HCT116 (cell line): ENCODE measurements around the gene AMER3. TPM values are rescaled to one million over a fixed set of nuclear protein-coding genes. Genes with fewer than 3 reads are reported as not detected.
"Not testable (repeated sequence)": the region's sequence is repeated elsewhere in the genome, so short reads cannot be mapped to it uniquely, and the experiment has no call there.

Experiments used
- ATAC-seq: fragments of 200-7000 bp; cut with Tn5 transposase; 2 replicates; pipeline ENCODE4 v1.9.1; 2020; ENCODE audit warnings: mild to moderate bottlenecking, moderate library complexity
- Bru-seq: library from RNA; stranded (reverse); fragments of 400-500 nt; gene quantifications from one replicate; lab custom pipeline; 2021; lab: Mats Ljungman, UMichigan
- BruChase-seq, 2 experiments: library from RNA; stranded (reverse); fragments of 400-500 nt; gene quantifications; one replicate each; lab custom pipeline; 2021; lab: Mats Ljungman, UMichigan
- BruUV-seq: library from RNA; stranded (reverse); fragments of 400-500 nt; replicated peaks from 2 replicates; lab custom pipeline; 2021; lab: Mats Ljungman, UMichigan
- CTCF ChIA-PET: fragments of 300-600 bp; sonication (Branson Sonifier 250); formaldehyde crosslinking; loops from one replicate; lab custom pipeline; 2021; ENCODE audit warnings: antibody characterized with exemption; lab: Charles Lee
- POLR2A ChIA-PET: fragments of 300-600, 350-600 bp; sonication (Branson Sonifier 250); formaldehyde crosslinking; loops from one replicate; lab custom pipeline; 2021; ENCODE audit warnings: antibody characterized with exemption; lab: Charles Lee
- RAD21 ChIA-PET, 2 experiments: fragments of 300-600 bp; sonication (Branson Sonifier 250); formaldehyde crosslinking; loops; one replicate each; lab custom pipeline; 2023; ENCODE audit warnings: low total read pairs in 2 of 2; ENCODE audit not compliant: uncharacterized antibody in 2 of 2, unreplicated experiment in 2 of 2, low non-redundant PET in 1 of 2; lab: Charles Lee
- DNase-seq: peaks from one replicate; pipeline ENCODE4 v3.0.0-alpha.2; 2010; ENCODE audit warnings: low read depth, low spot score
- H2AFZ ChIP-seq: fragments of 200-600 bp; shearing (Covaris generic), sonication (generic); 2 replicates; pipeline ENCODE4 v1.6.1; 2017; ENCODE audit warnings: low read depth, mixed run types, mixed read lengths, antibody characterized with exemption, low read length; ENCODE audit not compliant: poor library complexity, severe bottlenecking
- H3K27ac ChIP-seq: 2 replicates; pipeline ENCODE4 v1.5.1; 2012; ENCODE audit warnings: low read depth, low read length
- H3K27me3 ChIP-seq: fragments of 200-600 bp; sonication (generic); 2 replicates; pipeline ENCODE4 v1.6.1; 2016; ENCODE audit warnings: mixed run types, low read length, mixed read lengths; ENCODE audit not compliant: insufficient read depth
- H3K36me3 ChIP-seq, 2 experiments: fragments of 200-500 bp in 1 of 2; fragments of 200-600 bp in 1 of 2; sonication (Bioruptor generic) in 1 of 2; sonication (generic) in 1 of 2; 2 replicates each; pipeline versions ENCODE4 v1.5.1 to v1.6.1; 2014 to 2016; ENCODE audit warnings: low read length in 2 of 2, inconsistent platforms in 1 of 2, mixed read lengths in 1 of 2, mixed run types in 1 of 2; ENCODE audit not compliant: insufficient read depth in 2 of 2, control insufficient read depth in 1 of 2
- H3K4me1 ChIP-seq, 2 experiments: fragments of 200-600 bp in 1 of 2; sonication (generic) in 1 of 2; 2 replicates each; pipeline versions ENCODE4 v1.5.1 to v1.6.1; 2012 to 2017; ENCODE audit warnings: low read length in 2 of 2, inconsistent platforms in 1 of 2, mild to moderate bottlenecking in 1 of 2, mixed read lengths in 1 of 2, mixed run types in 1 of 2, moderate library complexity in 1 of 2; ENCODE audit not compliant: insufficient read depth in 2 of 2, control insufficient read depth in 1 of 2
- H3K4me2 ChIP-seq: fragments of 200-600 bp; sonication (generic); 2 replicates; pipeline ENCODE4 v1.6.1; 2017; ENCODE audit warnings: mixed run types, low read length, mixed read lengths
- H3K4me3 ChIP-seq, 2 experiments: fragments of 200-600 bp in 1 of 2; sonication (generic) in 1 of 2; replicated peaks in 1 of 2; 2 replicates each; pipeline ENCODE4 v1.5.1; 2011 to 2016; ENCODE audit warnings: low read length in 2 of 2, control low read depth in 1 of 2, low read depth in 1 of 2, mild to moderate bottlenecking in 1 of 2, mixed read lengths in 1 of 2, mixed run types in 1 of 2
- H3K79me2 ChIP-seq: fragments of 200-600 bp; sonication (generic); 2 replicates; pipeline ENCODE4 v1.6.1; 2017; ENCODE audit warnings: mild to moderate bottlenecking, mixed run types, low read length, moderate library complexity, mixed read lengths; ENCODE audit not compliant: insufficient read depth
- H3K9ac ChIP-seq: fragments of 200-600 bp; sonication (generic); 2 replicates; pipeline ENCODE4 v1.6.1; 2016; ENCODE audit warnings: low read length, mixed read lengths
- H3K9me2 ChIP-seq: fragments of 200-600 bp; sonication (generic), shearing (Covaris generic); 2 replicates; pipeline ENCODE4 v1.6.1; 2017; ENCODE audit warnings: mixed run types, mild to moderate bottlenecking, moderate library complexity; ENCODE audit not compliant: insufficient read depth
- H3K9me3 ChIP-seq, 2 experiments: fragments of 200-500 bp in 1 of 2; fragments of 200-600 bp in 1 of 2; sonication (Bioruptor generic) in 1 of 2; sonication (generic) in 1 of 2; 2 replicates each; pipeline ENCODE4 v1.6.1; 2014 to 2017; ENCODE audit warnings: low read length in 2 of 2, mixed read lengths in 2 of 2, inconsistent platforms in 1 of 2, low read depth in 1 of 2, mild to moderate bottlenecking in 1 of 2, mixed run types in 1 of 2, moderate library complexity in 1 of 2; ENCODE audit not compliant: control insufficient read depth in 1 of 2, insufficient read depth in 1 of 2
- H4K20me1 ChIP-seq: fragments of 200-600 bp; sonication (generic), shearing (Covaris generic); 2 replicates; pipeline ENCODE4 v1.6.1; 2017; ENCODE audit warnings: mixed run types, mild to moderate bottlenecking, moderate library complexity; ENCODE audit not compliant: insufficient read depth
- ATF3 ChIP-seq: IDR thresholded peaks from 2 replicates; pipeline ENCODE4 v1.6.1; 2012
- CBX3 ChIP-seq: IDR thresholded peaks from 2 replicates; pipeline ENCODE4 v1.6.1; 2012; ENCODE audit warnings: low read depth
- EGR1 ChIP-seq: IDR thresholded peaks from 2 replicates; pipeline ENCODE4 v1.6.1; 2012; ENCODE audit warnings: low read depth
- FOSL1 ChIP-seq: IDR thresholded peaks from 2 replicates; pipeline ENCODE4 v1.6.1; 2012; ENCODE audit warnings: low read depth
- POLR2AphosphoS5 ChIP-seq: IDR thresholded peaks from 2 replicates; pipeline ENCODE4 v1.6.1; 2011; ENCODE audit warnings: mild to moderate bottlenecking, low read depth, low read length, moderate library complexity
- RAD21 ChIP-seq: IDR thresholded peaks from 2 replicates; pipeline ENCODE4 v1.6.1; 2012; ENCODE audit warnings: low read depth, mild to moderate bottlenecking
- REST ChIP-seq: IDR thresholded peaks from 2 replicates; pipeline ENCODE4 v1.6.1; 2012; ENCODE audit warnings: low read depth
- SIN3A ChIP-seq: IDR thresholded peaks from 2 replicates; pipeline ENCODE4 v1.6.1; 2012; ENCODE audit warnings: low read depth
- SP1 ChIP-seq: IDR thresholded peaks from 2 replicates; pipeline ENCODE4 v1.6.1; 2012; ENCODE audit warnings: low read depth
- SRF ChIP-seq: IDR thresholded peaks from 2 replicates; pipeline ENCODE4 v1.6.1; 2012; ENCODE audit warnings: low read depth
- ZNF274 ChIP-seq: fragments of 200-500 bp; sonication (Bioruptor generic); IDR thresholded peaks from 2 replicates; pipeline ENCODE4 v1.6.1; 2014; ENCODE audit warnings: mild to moderate bottlenecking, low read depth, low read length, inconsistent platforms
- intact Hi-C: fragments of 100-400 bp; cut with micrococcal nuclease; formaldehyde crosslinking; loops from 2 replicates; pipeline ENCODE4 v1.10.0; 2022
- long read RNA-seq: library from polyadenylated mRNA; unstranded; transcript quantifications from one replicate; pipeline ENCODE4 v2.0.0, GENCODE V29; 2021; ENCODE audit not compliant: unreplicated experiment
- polyA plus RNA-seq: library from polyadenylated mRNA; unstranded; fragments of >200 nt; gene quantifications from 2 replicates; pipeline ENCODE4 v1.2.1, GENCODE V29; 2012; ENCODE audit warnings: missing spikeins
- total RNA-seq: library from RNA; stranded (reverse); gene quantifications from one replicate; pipeline ENCODE4 v1.2.1, GENCODE V29; 2021; ENCODE audit not compliant: unreplicated experiment

AMER3 gene
- total RNA-seq, result not detected
- polyA plus RNA-seq, result 0.01 TPM in 1 of 2 replicates, not detected in the other
- Bru-seq, nascent RNA, result not detected
- BruChase-seq, experiment 1, labeled RNA remaining after a 6-hour chase, result not detected
- not detected for BruChase-seq, experiment 2, labeled RNA remaining after a 2-hour chase
- long read RNA-seq, result 0 reads

GRCh38 chr2:130755256-130756052 is at the start of gene AMER3:
TSS of gene AMER3 (plus strand) at chr2:130755540. CDS start at chr2:130762073, 6,533 bp downstream.
- CTCF ChIA-PET, result no interaction called here
- TF ChIP-seq RAD21, result no peak
- TF ChIP-seq ATF3, result no peak
- TF ChIP-seq CBX3, result no peak
- TF ChIP-seq EGR1, result no peak
- TF ChIP-seq SP1, result no peak
- no peak for TF ChIP-seq REST
- TF ChIP-seq SRF, result no peak
- no peak for TF ChIP-seq ZNF274
- no peak for TF ChIP-seq SIN3A
- TF ChIP-seq POLR2AphosphoS5, result no peak
- no peak for TF ChIP-seq FOSL1
- Histone ChIP-seq H3K27ac (no peak within 1 kb of the TSS), H3K27me3 (no peaks in the 10 kb centered on the region; the same call in 1 of the 2 replicates), H3K9me2 (no peaks in the 10 kb centered on the region), H3K4me2 (no peak within 1 kb of the TSS), H2AFZ (no peak within 1 kb of the TSS), H4K20me1 (no peaks in the 10 kb centered on the region), H3K79me2 (no peaks in the 10 kb centered on the region), H3K9ac (no peak within 1 kb of the TSS), H3K36me3 (no peaks in the 10 kb centered on the region), H3K4me1 (no peaks in the 10 kb centered on the region), H3K9me3 (no peaks in the 10 kb centered on the region), H3K4me3 (no peak within 1 kb of the TSS)
- POLR2A ChIA-PET, result no interaction called here
- intact Hi-C loops, result no loop called here
- DNase-seq (no peak), ATAC-seq (no peak; the same call in 1 of the 2 replicates)
- BruUV-seq, result no TSS peak
- RAD21 ChIA-PET, result no interaction called here

GRCh38 chr2:130714795-130715194 is 40.5 kb upstream of the AMER3 start:
- H2AFZ ChIP-seq, H3K4me3 ChIP-seq, H3K9ac ChIP-seq, H3K4me1 ChIP-seq, ATAC-seq, RAD21 ChIA-PET, H3K9me2 ChIP-seq, H3K36me3 ChIP-seq, DNase-seq, BruUV-seq, H4K20me1 ChIP-seq, H3K4me2 ChIP-seq, H3K79me2 ChIP-seq, CTCF ChIA-PET, intact Hi-C loops, H3K27ac ChIP-seq, H3K9me3 ChIP-seq, POLR2A ChIA-PET, H3K27me3 ChIP-seq: not testable (repeated sequence)
